Uterus (tissue), 4 donors: ENCODE data around the gene CCDC185. TPM values are rescaled to one million over a fixed set of nuclear protein-coding genes. Genes with fewer than 3 reads are reported as not detected.
A peak's percentile ranks its signal among the peaks of the same experiment; 100 is the strongest.

Source experiments
- DNase-seq, 2 donors: peaks; one replicate each; pipeline ENCODE4 v3.0.0-alpha.2; 2019 to 2020
- H3K27ac ChIP-seq, 2 donors: fragments of 200-600 bp; sonication (generic); 1 replicate in 1 of 2; 2 replicates in 1 of 2; pipeline ENCODE4 v1.5.1; 2016 to 2018
- H3K27me3 ChIP-seq, 2 donors: fragments of 200-600 bp; sonication (generic); one replicate each; pipeline ENCODE4 v1.5.1; 2018 to 2019; ENCODE audit warnings: control low read depth in 1 of 2
- H3K36me3 ChIP-seq, 2 donors: fragments of 200-600 bp; sonication (generic); one replicate each; pipeline ENCODE4 v1.5.1; 2019; ENCODE audit warnings: control low read depth in 1 of 2
- H3K4me1 ChIP-seq, 2 donors: fragments of 200-600 bp; sonication (generic); one replicate each; pipeline ENCODE4 v1.5.1; 2018 to 2019; ENCODE audit warnings: control low read depth in 1 of 2
- H3K4me3 ChIP-seq, 2 donors: fragments of 200-600 bp; sonication (generic); 1 replicate in 1 of 2; 2 replicates in 1 of 2; pipeline ENCODE4 v1.5.1; 2018 to 2019; ENCODE audit warnings: mild to moderate bottlenecking in 1 of 2
- H3K9me3 ChIP-seq, 2 donors: fragments of 200-600 bp; sonication (generic); one replicate each; pipeline ENCODE4 v1.5.1; 2019; ENCODE audit warnings: control low read depth in 1 of 2
- CTCF ChIP-seq, 4 experiments: fragments of 200-600 bp in 2 of 4; fragments of 450-650 bp in 2 of 4; sonication (generic) in 2 of 4; IDR thresholded peaks; one replicate each; pipeline ENCODE4 v1.5.1; 2016 to 2019; ENCODE audit warnings: antibody characterized with exemption in 4 of 4, mild to moderate bottlenecking in 2 of 4, moderate library complexity in 1 of 4
- POLR2A ChIP-seq, 2 donors: fragments of 450-650 bp; IDR thresholded peaks; one replicate each; pipeline ENCODE4 v1.6.1; 2016; ENCODE audit warnings: antibody characterized with exemption in 2 of 2, mild to moderate bottlenecking in 1 of 2, moderate library complexity in 1 of 2
- intact Hi-C: fragments of 100-400 bp; cut with DNase I; formaldehyde crosslinking; loops from one replicate; pipeline ENCODE4 v1.15.1; 2023; ENCODE audit warnings: low total_unique reads
- total RNA-seq, 4 donors: library from RNA; depleted of rRNA in 3 of 4; stranded (reverse); fragments of >200 nt in 3 of 4; gene quantifications; one replicate each; pipeline versions ENCODE4 v1.1.0 to v1.2.4, GENCODE V29; 2014 to 2023
- donor health status: DM: yes; HTN: yes; CAD: no.

CCDC185 gene
- total RNA-seq, 4 donors from 2014 or later: not detected

GRCh38 chr1:223353939-223354338 is 39.3 kb upstream of the CCDC185 start:
- H3K9me3 ChIP-seq: no peaks in the 10 kb centered on the region

GRCh38 chr1:223355699-223356098 is 37.5 kb upstream of the CCDC185 start:
- Histone ChIP-seq H3K4me3 (no peak overlapping the region), H3K36me3 (no peaks in the 10 kb centered on the region), H3K4me1 (no peaks in the 10 kb centered on the region), H3K27ac (no peak overlapping the region), H3K9me3 (no peaks in the 10 kb centered on the region), H3K27me3 (no peaks in the 10 kb centered on the region)
- no peak for TF ChIP-seq POLR2A (IDR thresholded peaks at IDR 0.05)
- intact Hi-C loops: no loop called here
- DNase-seq: no peak

More at GRCh38 chr1:223353939-223354338, 39.3 kb upstream of the CCDC185 start:
- intact Hi-C loops: no loop called here
- Histone ChIP-seq H3K36me3 (no peaks in the 10 kb centered on the region), H3K27ac (no peak overlapping the region), H3K4me3 (no peak overlapping the region), H3K27me3 (no peaks in the 10 kb centered on the region), H3K4me1 (no peaks in the 10 kb centered on the region)
- TF ChIP-seq CTCF (IDR thresholded peaks at IDR 0.05) (no peak), POLR2A (IDR thresholded peaks at IDR 0.05) (no peak)
- DNase-seq: no peak

- no peak overlapping the region for H3K27ac ChIP-seq
- no peak for TF ChIP-seq POLR2A (IDR thresholded peaks at IDR 0.05)
- TF ChIP-seq CTCF (IDR thresholded peaks at IDR 0.05): no peak
- H3K4me3 ChIP-seq: no peak overlapping the region
- H3K4me1 ChIP-seq: peaks cover 0 to 11% of the 10 kb centered on the region in 2 donors
- H3K36me3 ChIP-seq: no peaks in the 10 kb centered on the region
- no peaks in the 10 kb centered on the region for H3K27me3 ChIP-seq
- DNase-seq: no peak
- intact Hi-C loops: no loop called here
- no peaks in the 10 kb centered on the region for H3K9me3 ChIP-seq
These were observed 34.4 kb upstream of the CCDC185 start for GRCh38 chr1:223358826-223359225.

- Histone ChIP-seq H3K9me3 (no peaks in the 10 kb centered on the region), H3K27me3 (no peaks in the 10 kb centered on the region), H3K36me3 (no peaks in the 10 kb centered on the region), H3K4me3 (peak overlapping the region; percentile 35 to 49), H3K27ac (no peak overlapping the region), H3K4me1 (peaks cover 0 to 15% of the 10 kb centered on the region in 2 donors)
- intact Hi-C loops: no loop called here
- DNase-seq: no peak
- no peak for TF ChIP-seq POLR2A (IDR thresholded peaks at IDR 0.05)
- no peak for TF ChIP-seq CTCF (IDR thresholded peaks at IDR 0.05)
These were observed 30.0 kb upstream of the CCDC185 start for GRCh38 chr1:223363057-223363855.

GRCh38 chr1:223363856-223364684 is 29.1 kb upstream of the CCDC185 start, which contains the start of gene SUSD4:
Gene SUSD4 (minus strand): TSS chr1:223364176. CDS start chr1:223363425, 751 bp downstream.
- Histone ChIP-seq H3K9me3 (no peaks in the 10 kb centered on the region), H3K27ac (no peak within 1 kb of the TSS), H3K4me3 (peak within 1 kb of the TSS; percentile 35 to 49), H3K36me3 (no peaks in the 10 kb centered on the region), H3K27me3 (no peaks in the 10 kb centered on the region), H3K4me1 (peaks cover 0 to 15% of the 10 kb centered on the region in 2 donors)
- no peak for TF ChIP-seq CTCF (IDR thresholded peaks at IDR 0.05)
- intact Hi-C loops: no loop called here
- DNase-seq: no peak
